Activated CD8-positive, alpha-beta memory T cell treated with anti-CD3 and anti-CD28 coated beads, Interleukin-2, amount 10 ng/mL, durations not matched to agents 7 days and 5 days (primary cell): ENCODE measurements around the gene TRPC4. TPM values are rescaled to one million over a fixed set of nuclear protein-coding genes. Genes with fewer than 3 reads are reported as not detected.

Source experiments
- ATAC-seq: fragments of 150-1000 bp; cut with Tn5 transposase; one replicate; pipeline ENCODE4 v1.10.0; 2021; ENCODE audit warnings: moderate library complexity
- CTCF ChIA-PET: fragments of 350-600 bp; sonication (Branson Sonifier 250); formaldehyde crosslinking; loops from one replicate; lab custom pipeline; 2021; ENCODE audit warnings: antibody characterized with exemption; lab: Charles Lee
- DNase-seq: peaks from one replicate; pipeline ENCODE4 v3.0.0-alpha.2; 2020
- H3K27ac Mint-ChIP-seq: one replicate; pipeline ENCODE4 v1.8.0; 2021; ENCODE audit warnings: mild to moderate bottlenecking, mixed read lengths
- H3K27me3 Mint-ChIP-seq: one replicate; pipeline ENCODE4 v1.8.0; 2021; ENCODE audit warnings: mixed read lengths
- H3K36me3 Mint-ChIP-seq: one replicate; pipeline ENCODE4 v1.8.0; 2021; ENCODE audit warnings: mild to moderate bottlenecking, mixed read lengths
- H3K4me1 Mint-ChIP-seq: one replicate; pipeline ENCODE4 v1.8.0; 2021; ENCODE audit warnings: mixed read lengths
- H3K4me3 Mint-ChIP-seq: one replicate; pipeline ENCODE4 v1.8.0; 2021; ENCODE audit warnings: mild to moderate bottlenecking, moderate library complexity, mixed read lengths
- H3K9me3 Mint-ChIP-seq: one replicate; pipeline ENCODE4 v1.8.0; 2022; ENCODE audit warnings: low read depth, mixed read lengths
- total RNA-seq, 2 experiments: library from RNA; stranded (reverse); gene quantifications; one replicate each; pipeline ENCODE4 v1.2.3, GENCODE V29; 2021

The TRPC4 gene
- total RNA-seq, 2 experiments from 2014 or later: not detected

- no peak for ATAC-seq
- Mint-ChIP-seq H3K27me3 (no peaks in the 10 kb centered on the region), H3K27ac (no peak overlapping the region), H3K9me3 (peaks cover 6% of the 10 kb centered on the region), H3K4me3 (no peak overlapping the region), H3K36me3 (no peaks in the 10 kb centered on the region), H3K4me1 (no peaks in the 10 kb centered on the region)
- CTCF ChIA-PET: no interaction called here
- no peak for DNase-seq
These were observed 128.0 kb downstream of the TRPC4 start for GRCh38 chr13:37741536-37741935.

GRCh38 chr13:37736045-37736444 lies 133.5 kb downstream of the TRPC4 start:
- no peak overlapping the region for H3K27ac Mint-ChIP-seq
- no peaks in the 10 kb centered on the region for H3K4me1 Mint-ChIP-seq
- H3K36me3 Mint-ChIP-seq: no peaks in the 10 kb centered on the region
- H3K9me3 Mint-ChIP-seq: no peaks in the 10 kb centered on the region
- ATAC-seq: no peak
- no peaks in the 10 kb centered on the region for H3K27me3 Mint-ChIP-seq
- H3K4me3 Mint-ChIP-seq: no peak overlapping the region
- DNase-seq: no peak
- CTCF ChIA-PET: no interaction called here

- ATAC-seq: no peak
- no peaks in the 10 kb centered on the region for H3K4me1 Mint-ChIP-seq
- H3K27ac Mint-ChIP-seq: no peak overlapping the region
These were observed 134.3 kb downstream of the TRPC4 start for GRCh38 chr13:37735293-37735692.

GRCh38 chr13:37729876-37730275 lies 139.7 kb downstream of the TRPC4 start:
- H3K4me1 Mint-ChIP-seq: no peaks in the 10 kb centered on the region
- no peak for DNase-seq
- H3K36me3 Mint-ChIP-seq: no peaks in the 10 kb centered on the region
- CTCF ChIA-PET: no interaction called here
- no peaks in the 10 kb centered on the region for H3K9me3 Mint-ChIP-seq
- H3K27ac Mint-ChIP-seq: no peak overlapping the region
- ATAC-seq: no peak
- no peaks in the 10 kb centered on the region for H3K27me3 Mint-ChIP-seq
- no peak overlapping the region for H3K4me3 Mint-ChIP-seq

More at GRCh38 chr13:37735293-37735692, 134.3 kb downstream of the TRPC4 start:
- DNase-seq: no peak
- no peaks in the 10 kb centered on the region for H3K9me3 Mint-ChIP-seq
- H3K27me3 Mint-ChIP-seq: no peaks in the 10 kb centered on the region
- CTCF ChIA-PET: no interaction called here
- H3K36me3 Mint-ChIP-seq: no peaks in the 10 kb centered on the region
- H3K4me3 Mint-ChIP-seq: no peak overlapping the region

GRCh38 chr13:37716420-37717195 lies 153.0 kb downstream of the TRPC4 start:
- Mint-ChIP-seq H3K36me3 (no peaks in the 10 kb centered on the region), H3K4me1 (no peaks in the 10 kb centered on the region), H3K4me3 (no peak overlapping the region), H3K27me3 (no peaks in the 10 kb centered on the region), H3K27ac (no peak overlapping the region), H3K9me3 (peaks cover 4% of the 10 kb centered on the region)
- ATAC-seq: no peak
- CTCF ChIA-PET: no interaction called here
- no peak for DNase-seq

GRCh38 chr13:37715606-37716015 lies 154.0 kb downstream of the TRPC4 start:
- ATAC-seq (no peak), DNase-seq (no peak)
- Mint-ChIP-seq H3K27me3 (no peaks in the 10 kb centered on the region), H3K4me1 (no peaks in the 10 kb centered on the region), H3K36me3 (no peaks in the 10 kb centered on the region), H3K27ac (no peak overlapping the region), H3K9me3 (peaks cover 4% of the 10 kb centered on the region), H3K4me3 (no peak overlapping the region)
- CTCF ChIA-PET: no interaction called here

GRCh38 chr13:37709318-37709717 lies 160.3 kb downstream of the TRPC4 start:
- ATAC-seq (no peak), DNase-seq (no peak)
- Mint-ChIP-seq H3K27me3 (no peaks in the 10 kb centered on the region), H3K36me3 (no peaks in the 10 kb centered on the region), H3K9me3 (peaks cover 3% of the 10 kb centered on the region), H3K4me1 (no peaks in the 10 kb centered on the region), H3K27ac (no peak overlapping the region), H3K4me3 (no peak overlapping the region)
- CTCF ChIA-PET: no interaction called here

GRCh38 chr13:37707739-37708500 lies 161.7 kb downstream of the TRPC4 start:
- H3K4me3 Mint-ChIP-seq: no peak overlapping the region
- no peaks in the 10 kb centered on the region for H3K4me1 Mint-ChIP-seq
- H3K27me3 Mint-ChIP-seq: no peaks in the 10 kb centered on the region
- peaks cover 2% of the 10 kb centered on the region for H3K9me3 Mint-ChIP-seq
- no peak overlapping the region for H3K27ac Mint-ChIP-seq
- CTCF ChIA-PET: no interaction called here
- DNase-seq: no peak
- no peak for ATAC-seq
- H3K36me3 Mint-ChIP-seq: no peaks in the 10 kb centered on the region

GRCh38 chr13:37706041-37706440 lies 163.5 kb downstream of the TRPC4 start:
- no peaks in the 10 kb centered on the region for H3K36me3 Mint-ChIP-seq
- H3K4me3 Mint-ChIP-seq: no peak overlapping the region
- H3K4me1 Mint-ChIP-seq: no peaks in the 10 kb centered on the region
- H3K27me3 Mint-ChIP-seq: no peaks in the 10 kb centered on the region
- H3K27ac Mint-ChIP-seq: no peak overlapping the region
- DNase-seq (no peak), ATAC-seq (no peak)
- H3K9me3 Mint-ChIP-seq: peaks cover 5% of the 10 kb centered on the region
- CTCF ChIA-PET: no interaction called here

GRCh38 chr13:37701972-37702371 lies 167.6 kb downstream of the TRPC4 start:
- H3K9me3 Mint-ChIP-seq: peaks cover 6% of the 10 kb centered on the region
- CTCF ChIA-PET: no interaction called here
- H3K27ac Mint-ChIP-seq: no peak overlapping the region
- DNase-seq (no peak), ATAC-seq (no peak)
- no peaks in the 10 kb centered on the region for H3K27me3 Mint-ChIP-seq
- H3K4me3 Mint-ChIP-seq: no peak overlapping the region
- no peaks in the 10 kb centered on the region for H3K36me3 Mint-ChIP-seq
- H3K4me1 Mint-ChIP-seq: no peaks in the 10 kb centered on the region

- H3K9me3 Mint-ChIP-seq: peaks cover 6% of the 10 kb centered on the region
- no peaks in the 10 kb centered on the region for H3K4me1 Mint-ChIP-seq
- no peak overlapping the region for H3K4me3 Mint-ChIP-seq
- H3K36me3 Mint-ChIP-seq: no peaks in the 10 kb centered on the region
- CTCF ChIA-PET: no interaction called here
- no peak overlapping the region for H3K27ac Mint-ChIP-seq
- no peaks in the 10 kb centered on the region for H3K27me3 Mint-ChIP-seq
- ATAC-seq: no peak
- no peak for DNase-seq
These were observed 168.3 kb downstream of the TRPC4 start for GRCh38 chr13:37701306-37701705.

- Mint-ChIP-seq H3K4me3 (no peak overlapping the region), H3K27me3 (no peaks in the 10 kb centered on the region), H3K36me3 (no peaks in the 10 kb centered on the region), H3K4me1 (no peaks in the 10 kb centered on the region), H3K9me3 (peaks cover 7% of the 10 kb centered on the region), H3K27ac (no peak overlapping the region)
- CTCF ChIA-PET: no interaction called here
- ATAC-seq (no peak), DNase-seq (no peak)
These were observed 168.7 kb downstream of the TRPC4 start for GRCh38 chr13:37700887-37701286.

- no peaks in the 10 kb centered on the region for H3K4me1 Mint-ChIP-seq
- H3K9me3 Mint-ChIP-seq: peaks cover 5% of the 10 kb centered on the region
- no peaks in the 10 kb centered on the region for H3K27me3 Mint-ChIP-seq
- ATAC-seq: no peak
- no peak overlapping the region for H3K4me3 Mint-ChIP-seq
- H3K27ac Mint-ChIP-seq: no peak overlapping the region
- no peaks in the 10 kb centered on the region for H3K36me3 Mint-ChIP-seq
- DNase-seq: no peak
- CTCF ChIA-PET: no interaction called here
These were observed 174.4 kb downstream of the TRPC4 start for GRCh38 chr13:37695200-37695599.

GRCh38 chr13:37690361-37690760 lies 179.2 kb downstream of the TRPC4 start:
- H3K27ac Mint-ChIP-seq: no peak overlapping the region
- no peak overlapping the region for H3K4me3 Mint-ChIP-seq
- peaks cover 4% of the 10 kb centered on the region for H3K9me3 Mint-ChIP-seq
- H3K27me3 Mint-ChIP-seq: no peaks in the 10 kb centered on the region
- no peak for DNase-seq
- ATAC-seq: no peak
- H3K36me3 Mint-ChIP-seq: no peaks in the 10 kb centered on the region
- H3K4me1 Mint-ChIP-seq: no peaks in the 10 kb centered on the region
- CTCF ChIA-PET: no interaction called here
